Measurements from ENCODE around the gene CAPN8. TPM values are rescaled to one million over a fixed set of nuclear protein-coding genes. Genes with fewer than 3 reads are reported as not detected.

Gene CAPN8
- total RNA-seq, 2 experiments from 2014 or later = not detected

DNA sequence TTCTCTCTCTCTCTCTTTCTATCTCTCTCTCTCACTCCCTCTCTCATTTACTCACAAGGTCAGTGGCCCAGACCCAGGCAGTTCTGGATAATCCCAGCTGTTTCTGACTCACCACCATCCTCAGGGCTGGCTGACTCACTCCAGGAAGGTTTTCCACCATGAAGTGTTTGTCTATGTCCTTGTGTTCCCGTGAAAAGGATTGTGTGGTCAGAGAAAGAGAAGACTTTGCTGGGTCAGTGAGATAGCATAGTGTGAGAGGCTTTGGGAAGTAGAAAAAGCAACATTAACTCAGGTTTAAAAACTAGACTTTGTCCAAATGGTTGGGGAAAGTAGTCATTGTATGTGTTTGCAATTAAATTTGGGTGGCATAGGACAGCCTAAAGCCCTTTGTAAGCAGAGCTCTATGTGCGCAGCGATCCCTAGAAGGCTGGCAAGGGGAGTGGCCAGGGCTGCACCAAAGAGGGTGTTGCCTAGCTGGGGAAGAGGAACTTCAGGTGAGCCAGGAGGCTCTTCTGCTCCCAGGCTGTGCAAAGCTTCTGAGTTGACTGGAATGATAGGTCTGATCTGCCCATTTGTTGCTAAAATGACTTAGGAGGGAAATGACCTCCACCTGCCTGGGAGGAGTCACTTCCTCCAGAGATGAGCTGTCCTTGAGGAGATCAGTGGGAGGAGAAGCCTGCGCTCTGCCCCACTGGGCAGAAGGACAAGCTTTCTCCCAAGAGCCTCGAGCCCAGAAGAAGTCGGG lies 41.9 kb upstream of the CAPN8 start:
- Mint-ChIP-seq H3K27me3 (no peaks in the 10 kb centered on the region), H3K4me1 (ENCODE audit: low read depth) (peaks cover 27% of the 10 kb centered on the region), H3K36me3 (ENCODE audit: low read depth) (no peaks in the 10 kb centered on the region), H3K27ac (peak overlapping the region; percentile 67), H3K9me3 (no peaks in the 10 kb centered on the region), H3K4me3 (no peak overlapping the region)
- CTCF ChIA-PET = interaction anchor here (0.7 to 5.8 kb wide), 3 partner anchors 9 to 41 kb away, joined by 3 to 41 read pairs (median 4); no protein-coding TSS in a partner anchor
- POLR2A ChIA-PET = no interaction called here
- intact Hi-C loops (cut with micrococcal nuclease) = loop anchor here (10.0 kb wide), 2 partner anchors 127 to 627 kb away; partner anchors contain the start of gene NVL
- TF ChIP-seq, protein P1, sequence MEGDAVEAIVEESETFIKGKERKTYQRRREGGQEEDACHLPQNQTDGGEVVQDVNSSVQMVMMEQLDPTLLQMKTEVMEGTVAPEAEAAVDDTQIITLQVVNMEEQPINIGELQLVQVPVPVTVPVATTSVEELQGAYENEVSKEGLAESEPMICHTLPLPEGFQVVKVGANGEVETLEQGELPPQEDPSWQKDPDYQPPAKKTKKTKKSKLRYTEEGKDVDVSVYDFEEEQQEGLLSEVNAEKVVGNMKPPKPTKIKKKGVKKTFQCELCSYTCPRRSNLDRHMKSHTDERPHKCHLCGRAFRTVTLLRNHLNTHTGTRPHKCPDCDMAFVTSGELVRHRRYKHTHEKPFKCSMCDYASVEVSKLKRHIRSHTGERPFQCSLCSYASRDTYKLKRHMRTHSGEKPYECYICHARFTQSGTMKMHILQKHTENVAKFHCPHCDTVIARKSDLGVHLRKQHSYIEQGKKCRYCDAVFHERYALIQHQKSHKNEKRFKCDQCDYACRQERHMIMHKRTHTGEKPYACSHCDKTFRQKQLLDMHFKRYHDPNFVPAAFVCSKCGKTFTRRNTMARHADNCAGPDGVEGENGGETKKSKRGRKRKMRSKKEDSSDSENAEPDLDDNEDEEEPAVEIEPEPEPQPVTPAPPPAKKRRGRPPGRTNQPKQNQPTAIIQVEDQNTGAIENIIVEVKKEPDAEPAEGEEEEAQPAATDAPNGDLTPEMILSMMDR (IDR thresholded peaks at IDR 0.05) = no peak
- DNase-seq (no peak), ATAC-seq (no peak)

DNA sequence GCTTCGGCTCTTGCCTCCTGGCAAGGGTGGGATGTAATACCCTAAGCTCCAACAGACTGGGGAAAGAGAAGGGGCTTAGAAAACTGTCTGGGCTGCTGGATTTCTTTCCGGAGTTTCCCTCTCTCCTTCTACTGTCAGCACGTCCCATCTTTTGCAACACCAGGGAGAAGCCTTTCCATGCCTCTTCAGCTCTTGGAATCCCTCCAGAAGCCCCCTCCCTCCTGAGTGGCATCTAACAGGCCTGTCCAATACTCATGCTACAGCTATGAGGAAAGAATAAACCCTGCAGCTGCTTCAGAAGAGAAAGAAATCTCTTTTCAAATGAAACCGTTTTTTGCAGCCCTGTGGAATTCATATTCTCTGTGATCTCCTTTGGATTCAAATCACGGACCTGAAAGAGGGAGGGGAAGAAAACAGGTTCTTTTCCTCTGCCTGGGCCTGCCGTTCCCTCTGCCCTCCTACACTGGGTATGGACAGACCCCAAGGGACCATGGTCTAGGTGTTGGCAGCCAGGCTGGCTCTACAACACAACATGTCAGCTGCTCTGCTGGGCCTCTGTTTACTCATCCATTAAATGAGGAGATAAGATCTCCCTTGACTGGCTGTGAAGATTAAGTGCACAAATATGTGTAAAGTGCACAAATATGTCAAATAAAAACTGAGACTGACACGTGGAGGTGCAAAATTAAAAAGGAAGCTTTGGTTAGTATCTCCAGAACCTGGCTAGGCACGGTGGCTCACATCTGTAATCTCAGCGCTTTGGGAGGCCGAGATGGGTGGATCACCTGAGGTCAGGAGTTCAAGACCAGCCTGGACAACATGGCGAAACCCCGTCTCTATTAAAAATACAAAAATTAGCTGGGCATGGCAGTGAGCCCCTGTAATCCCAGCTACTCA lies 40.8 kb upstream of the CAPN8 start:
- Mint-ChIP-seq H3K36me3 (ENCODE audit: low read depth) (no peaks in the 10 kb centered on the region), H3K9me3 (no peaks in the 10 kb centered on the region), H3K4me1 (ENCODE audit: low read depth) (peaks cover 27% of the 10 kb centered on the region), H3K27me3 (no peaks in the 10 kb centered on the region), H3K4me3 (no peak overlapping the region), H3K27ac (no peak overlapping the region)
- ChIA-PET CTCF (interaction anchor here (1.4 to 5.8 kb wide), 2 partner anchors 10 to 42 kb away, joined by 3 to 41 read pairs; no protein-coding TSS in a partner anchor), POLR2A (no interaction called here)
- DNase-seq = no peak
- no peak for ATAC-seq
- TF ChIP-seq, protein P1 (IDR thresholded peaks at IDR 0.05) = no peak
- intact Hi-C loops (cut with micrococcal nuclease) = loop anchor here (10.0 kb wide), 2 partner anchors 128 to 628 kb away; partner anchors contain the start of gene NVL

DNA sequence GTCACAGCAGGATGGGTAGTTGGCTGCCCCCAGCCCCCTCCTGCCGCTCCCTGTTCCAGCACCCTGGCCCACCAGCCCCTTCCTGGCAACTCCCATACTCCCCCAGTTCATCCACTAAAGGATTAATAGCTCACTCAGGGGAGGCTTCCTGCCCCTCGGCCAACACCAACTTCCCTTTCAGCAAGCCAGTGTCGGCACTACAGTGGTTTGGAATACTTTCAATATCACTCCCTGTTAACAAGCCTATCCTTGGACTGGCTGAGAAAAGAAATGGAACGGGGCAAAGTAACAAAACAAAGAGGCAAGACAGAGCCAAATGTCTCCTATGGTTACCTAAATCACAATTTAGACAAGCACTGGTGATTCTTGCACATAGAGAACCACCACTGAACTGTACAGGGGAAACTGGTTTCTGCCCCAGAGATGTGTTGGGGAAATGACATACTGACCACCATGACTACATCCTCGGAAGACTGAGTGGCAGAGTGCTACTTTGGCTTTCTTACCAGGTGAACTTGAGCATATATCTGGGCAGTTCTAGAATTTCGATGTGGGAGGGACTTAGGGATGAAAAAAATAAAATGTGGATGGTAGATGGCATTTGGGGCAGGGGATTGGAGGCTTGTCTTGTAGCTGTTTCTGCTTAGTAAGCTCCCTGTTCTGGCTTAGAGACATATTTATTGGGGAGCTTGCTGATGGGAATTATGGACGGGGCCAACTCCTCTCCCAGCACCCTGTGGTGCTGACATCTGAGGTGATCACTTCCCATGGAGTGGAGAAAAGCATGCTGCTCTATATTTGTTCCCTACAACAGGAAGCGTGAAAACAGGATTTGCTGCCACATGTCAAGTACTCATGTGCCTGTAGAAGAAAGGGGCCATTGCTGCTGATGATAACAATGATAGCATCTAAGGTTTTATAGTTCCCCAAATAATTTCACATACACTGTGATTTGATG lies 39.7 kb upstream of the CAPN8 start:
- ChIA-PET CTCF (interaction anchor here (1.2 to 5.8 kb wide), 4 partner anchors 9 to 44 kb away, joined by 3 to 41 read pairs (median 3); no protein-coding TSS in a partner anchor), POLR2A (no interaction called here)
- intact Hi-C loops (cut with micrococcal nuclease) = loop anchor here (10.0 kb wide), 2 partner anchors 130 to 630 kb away; partner anchors contain the start of gene NVL
- TF ChIP-seq, protein P1 (IDR thresholded peaks at IDR 0.05) = no peak
- ATAC-seq (no peak), DNase-seq (no peak)
- Mint-ChIP-seq H3K9me3 (no peaks in the 10 kb centered on the region), H3K36me3 (ENCODE audit: low read depth) (no peaks in the 10 kb centered on the region), H3K4me1 (ENCODE audit: low read depth) (peaks cover 33% of the 10 kb centered on the region), H3K4me3 (no peak overlapping the region), H3K27ac (no peak overlapping the region), H3K27me3 (no peaks in the 10 kb centered on the region)

DNA sequence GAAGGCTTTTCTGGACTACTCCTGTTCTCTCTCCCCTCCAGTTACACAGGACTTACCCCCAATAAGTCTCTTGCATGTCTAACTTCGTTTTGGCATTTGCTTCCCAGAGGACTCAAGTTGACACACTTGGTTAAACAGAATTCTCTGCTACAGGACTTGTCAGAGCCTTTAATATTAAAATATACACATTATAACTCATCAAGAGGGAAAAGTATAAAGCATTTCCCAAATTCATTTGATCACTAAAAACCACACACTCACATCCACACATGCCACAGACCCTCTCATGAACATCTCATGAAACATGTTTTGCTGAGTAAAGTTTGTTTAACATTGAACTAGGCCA lies 38.1 kb upstream of the CAPN8 start:
- Mint-ChIP-seq H3K4me1 (ENCODE audit: low read depth) (peaks cover 35% of the 10 kb centered on the region), H3K27ac (no peak overlapping the region), H3K4me3 (no peak overlapping the region), H3K9me3 (no peaks in the 10 kb centered on the region), H3K36me3 (ENCODE audit: low read depth) (no peaks in the 10 kb centered on the region), H3K27me3 (no peaks in the 10 kb centered on the region)
- ATAC-seq (no peak), DNase-seq (no peak)
- TF ChIP-seq, protein P1 (IDR thresholded peaks at IDR 0.05) = no peak
- ChIA-PET CTCF (interaction anchor here (1.2 to 5.8 kb wide), 3 partner anchors 8 to 45 kb away, joined by 3 to 41 read pairs (median 3); no protein-coding TSS in a partner anchor), POLR2A (no interaction called here)
- intact Hi-C loops (cut with micrococcal nuclease) = loop anchor here (10.0 kb wide), 2 partner anchors 131 to 631 kb away; partner anchors contain the start of gene NVL
